ENCODE results near the gene NTRK3. TPM values are rescaled to one million over a fixed set of nuclear protein-coding genes. Genes with fewer than 3 reads are reported as not detected.

NTRK3 gene
- total and polyA plus RNA-seq, 2 of the 13 experiments (the other 11 are each of a cell fraction or from before 2014, with no cell fraction given): not detected

GRCh38 chr15:88067331-88067685, 189.2 kb downstream of the NTRK3 start:
- no peak overlapping the region for H3K4me2 ChIP-seq (ENCODE audit: low read depth, low read length)
- FAIRE-seq (no peak), ATAC-seq (no peak)

More at GRCh38 chr15:88067331-88067685, 189.2 kb downstream of the NTRK3 start:
- in situ Hi-C loops (cut with HindIII; ENCODE audit: extremely low pct_ligation_motif_present, low pct_unique_long_range_greater_than_20kb): no loop called here
- Histone ChIP-seq H3K4me1 (ENCODE audit: insufficient read depth, low read length) (no peaks in the 10 kb centered on the region), H3K27ac (ENCODE audit: extremely low read length, insufficient read depth, low read length) (no peak overlapping the region), H3K9me3 (ENCODE audit: low read length) (no peaks in the 10 kb centered on the region), H3K79me2 (ENCODE audit: insufficient read depth, low read length) (no peaks in the 10 kb centered on the region), H3K9ac (ENCODE audit: insufficient read depth, low read depth, low read length) (no peak overlapping the region), H3K4me3 (replicated peaks in 1 of 3; ENCODE audit: insufficient read depth in 1 of 3, low read depth in 2 of 3, low read length in 3 of 3) (no peak overlapping the region), H3K36me3 (replicated peaks in 1 of 2; ENCODE audit: control insufficient read depth in 1 of 2, insufficient read depth in 2 of 2, low read length in 2 of 2) (no peaks in the 10 kb centered on the region), H4K20me1 (ENCODE audit: insufficient read depth, low read length) (no peaks in the 10 kb centered on the region), H3K27me3 (ENCODE audit: control insufficient read depth in 1 of 2, insufficient read depth in 2 of 2, low read length in 2 of 2) (no peaks in the 10 kb centered on the region), H2AFZ (ENCODE audit: low read length) (no peak overlapping the region)
- POLR2A ChIA-PET: no interaction called here
- no peak for DNase-seq (ENCODE audit: low spot score)
- TF ChIP-seq ZNF431 (CRISPR knock-in tag; IDR thresholded peaks at IDR 0.05; ENCODE audit: borderline replicate concordance, low read depth) (no peak), LCORL (IDR thresholded peaks at IDR 0.05) (no peak), LCORL (CRISPR knock-in tag; IDR thresholded peaks at IDR 0.05) (no peak), KAT2B (IDR thresholded peaks at IDR 0.05; ENCODE audit: borderline replicate concordance, low read depth, low read length) (no peak), AGO2 (optimal IDR thresholded peaks at IDR 0.05; ENCODE audit: low read depth, low read length) (no peak), ISX (CRISPR knock-in tag; conservative IDR thresholded peaks at IDR 0.05) (no peak), ZNF784 (CRISPR knock-in tag; IDR thresholded peaks at IDR 0.05; ENCODE audit: borderline replicate concordance) (no peak), ZNF414 (CRISPR knock-in tag; IDR thresholded peaks at IDR 0.05) (no peak), FOXP1 (IDR thresholded peaks at IDR 0.05) (no peak), FOXP1 (CRISPR knock-in tag; IDR thresholded peaks at IDR 0.05) (no peak), ELF1 (CRISPR knock-in tag; IDR thresholded peaks at IDR 0.05) (no peak)
- intact Hi-C loops (cut with micrococcal nuclease; ENCODE audit: unreplicated experiment): no loop called here
- WGBS (ENCODE audit: low lambda C conversion rate): 1% methylated on average over 3 of the region's 3 CpGs
- no TSS peak for BruUV-seq (replicated peaks)
- CTCF ChIA-PET (ENCODE audit: low intra/inter-chr PET ratio, low total read pairs): no interaction called here
